HepG2 (cell line): ENCODE results near the gene INF2.

Source experiments
- CTCF ChIP-seq: sonication (generic); formaldehyde crosslinking; IDR thresholded peaks from 2 replicates; pipeline ENCODE4 v1.5.0; 2020; ENCODE audit warnings: mild to moderate bottlenecking, missing genetic modification reagents, moderate library complexity
- DMTF1 ChIP-seq: sonication (generic); formaldehyde crosslinking; IDR thresholded peaks from 2 replicates; pipeline ENCODE4 v1.4.0; 2020; ENCODE audit warnings: mild to moderate bottlenecking, missing genetic modification reagents
- ELF3 ChIP-seq: IDR thresholded peaks from 2 replicates; pipeline ENCODE4 v1.6.1; 2016; ENCODE audit warnings: missing genetic modification reagents, missing compliant biosample characterization
- EP300 ChIP-seq, 3 experiments: sonication (generic) in 1 of 3; formaldehyde crosslinking in 1 of 3; IDR thresholded peaks; 2 replicates each; pipeline versions ENCODE4 v1.5.1 to v1.6.1; 2011 to 2020; ENCODE audit warnings: low read depth in 2 of 3, low read length in 2 of 3, borderline replicate concordance in 1 of 3, improper control_type of control experiment in 1 of 3, mild to moderate bottlenecking in 1 of 3, missing genetic modification reagents in 1 of 3, moderate library complexity in 1 of 3
- HES4 ChIP-seq: sonication (generic); formaldehyde crosslinking; IDR thresholded peaks from 2 replicates; pipeline ENCODE4 v1.9.0; 2021; ENCODE audit warnings: mild to moderate bottlenecking, missing genetic modification reagents, borderline replicate concordance
- RFX5 ChIP-seq: IDR thresholded peaks from 2 replicates; pipeline ENCODE4 v1.6.1; 2011; ENCODE audit warnings: low read depth, low read length, improper control_type of control experiment
- USF2 ChIP-seq, 2 experiments: sonication (generic) in 1 of 2; formaldehyde crosslinking in 1 of 2; IDR thresholded peaks; 2 replicates each; pipeline versions ENCODE4 v1.5.1 to v1.6.1; 2011 to 2020; ENCODE audit warnings: borderline replicate concordance in 1 of 2, low read depth in 1 of 2, low read length in 1 of 2, mild to moderate bottlenecking in 1 of 2, missing genetic modification reagents in 1 of 2, moderate library complexity in 1 of 2
- YY1 ChIP-seq: IDR thresholded peaks from 2 replicates; pipeline ENCODE4 v1.6.1; 2011; ENCODE audit warnings: low read length, low read depth, moderate library complexity, mild to moderate bottlenecking; ENCODE audit not compliant: insufficient read depth, insufficient replicate concordance
- ZBTB21 ChIP-seq: sonication (generic); formaldehyde crosslinking; IDR thresholded peaks from 2 replicates; pipeline ENCODE4 v1.4.0; 2020; ENCODE audit warnings: missing genetic modification reagents
- ZNF639 ChIP-seq: conservative IDR thresholded peaks from 2 replicates; pipeline ENCODE4 v1.6.1; 2018; ENCODE audit warnings: missing genetic modification reagents
- ZNF740 ChIP-seq: sonication (generic); formaldehyde crosslinking; IDR thresholded peaks from 2 replicates; pipeline ENCODE4 v1.4.0; 2020; ENCODE audit warnings: missing genetic modification reagents

GRCh38 chr14:104652386-104652785 lies 37.0 kb upstream of the INF2 start:
- TF ChIP-seq RFX5 (no peak), YY1 (no peak), DMTF1 (no peak), CTCF (no peak), ZNF639 (CRISPR knock-in tag) (no peak), USF2 (IDR thresholded peaks at IDR 0.05; ENCODE audit: low read depth, low read length) (no peak), USF2 (CRISPR knock-in tag; IDR thresholded peaks at IDR 0.05; ENCODE audit: borderline replicate concordance) (no peak), HES4 (CRISPR knock-in tag) (no peak), ELF3 (CRISPR knock-in tag) (no peak), EP300 (IDR thresholded peaks at IDR 0.05; ENCODE audit: low read depth in 2 of 2, low read length in 2 of 2) (no peak), EP300 (CRISPR knock-in tag; IDR thresholded peaks at IDR 0.05; ENCODE audit: borderline replicate concordance) (no peak), ZNF740 (no peak), ZBTB21 (no peak)
